Left cardiac atrium (tissue), 4 donors: ENCODE measurements around the gene OR2T29. TPM values are rescaled to one million over a fixed set of nuclear protein-coding genes. Genes with fewer than 3 reads are reported as not detected.
"Not testable (repeated sequence)": the region's sequence is repeated elsewhere in the genome, so short reads cannot be mapped to it uniquely, and the experiment has no call there.

Experiments
- ATAC-seq, 2 donors: fragments of 200-7000 bp; cut with Tn5 transposase; one replicate each; pipeline ENCODE4 v1.9.1; 2020; ENCODE audit warnings: mild to moderate bottlenecking in 2 of 2, moderate library complexity in 2 of 2
- DNase-seq: peaks from one replicate; pipeline ENCODE4 v3.0.0-alpha.2; 2020
- intact Hi-C, 2 donors: fragments of 100-400 bp; cut with DNase I; formaldehyde crosslinking; loops; one replicate each; pipeline versions ENCODE4 v1.14.1 to v1.15.1; 2022 to 2023
- total RNA-seq, 2 donors: library from RNA; stranded (reverse); fragmentation: NEBNext Ultra II Directional; extraction: Animal tissue kit (Norgen Biotek cat#: 25700); gene quantifications; one replicate each; pipeline ENCODE4 v1.2.1, GENCODE V29; 2021
- donor health status: DM: no; HTN: yes; CAD: no.
- donor health status: DM: no; HTN: yes; CAD: no; lungs with severe emphysema.
- donor health status: DM: yes; HTN: yes; CAD: no.
- donor health status: Dilated cardiomyopathy.

OR2T29 gene
- total RNA-seq, 2 donors from 2014 or later: not detected

- DNase-seq, ATAC-seq, intact Hi-C loops: not testable (repeated sequence)
Measured at GRCh38 chr1:248547383-248547782, 15.2 kb downstream of the OR2T29 start.

DNA sequence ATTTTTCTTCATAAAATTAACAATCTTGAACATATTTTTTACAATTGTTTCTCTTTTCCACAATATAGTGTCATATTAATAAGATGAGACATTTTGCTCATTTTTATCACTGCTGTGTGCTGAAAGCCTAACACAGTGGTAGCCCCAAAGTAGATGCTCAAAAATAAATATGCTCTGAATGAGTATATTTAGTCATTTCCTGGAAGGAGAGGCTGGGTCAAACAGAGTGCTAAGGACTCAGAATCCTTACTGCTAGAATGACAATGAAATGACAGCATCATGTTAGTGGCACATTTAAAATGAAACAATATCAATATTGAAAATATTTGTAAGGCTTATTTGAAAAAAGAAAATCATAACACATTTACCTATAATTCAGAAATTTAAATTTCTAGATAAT, 25.1 kb downstream of the OR2T29 start:
- DNase-seq, intact Hi-C loops, ATAC-seq: not testable (repeated sequence)

DNA sequence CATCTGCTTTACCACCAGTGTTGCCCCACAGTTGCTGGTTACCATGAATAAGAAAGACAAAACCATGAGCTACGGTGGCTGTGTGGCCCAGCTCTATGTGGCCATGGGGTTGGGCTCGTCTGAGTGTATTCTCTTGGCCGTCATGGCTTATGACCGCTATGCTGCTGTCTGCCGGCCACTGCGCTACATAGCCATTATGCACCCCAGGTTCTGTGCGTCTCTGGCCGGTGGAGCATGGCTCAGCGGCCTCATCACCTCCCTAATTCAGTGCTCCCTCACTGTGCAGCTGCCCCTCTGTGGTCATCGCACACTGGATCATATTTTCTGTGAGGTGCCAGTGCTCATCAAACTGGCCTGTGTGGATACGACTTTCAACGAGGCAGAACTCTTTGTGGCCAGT, 40.7 kb downstream of the OR2T29 start:
- DNase-seq: peak; percentile 8
- ATAC-seq: no peak
- intact Hi-C loops: no loop called here

DNA sequence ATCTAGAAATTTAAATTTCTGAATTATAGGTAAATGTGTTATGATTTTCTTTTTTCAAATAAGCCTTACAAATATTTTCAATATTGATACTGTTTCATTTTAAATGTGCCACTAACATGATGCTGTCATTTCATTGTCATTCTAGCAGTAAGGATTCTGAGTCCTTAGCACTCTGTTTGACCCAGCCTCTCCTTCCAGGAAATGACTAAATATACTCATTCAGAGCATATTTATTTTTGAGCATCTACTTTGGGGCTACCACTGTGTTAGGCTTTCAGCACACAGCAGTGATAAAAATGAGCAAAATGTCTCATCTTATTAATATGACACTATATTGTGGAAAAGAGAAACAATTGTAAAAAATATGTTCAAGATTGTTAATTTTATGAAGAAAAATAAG, 52.4 kb downstream of the OR2T29 start:
- DNase-seq, intact Hi-C loops, ATAC-seq: not testable (repeated sequence)

GRCh38 chr1:248507773-248508172, 54.8 kb downstream of the OR2T29 start, which contains the start of gene OR2G6:
TSS of gene OR2G6 (plus strand) at chr1:248508073. CDS start at chr1:248521647, 13,574 bp downstream.
- intact Hi-C loops, ATAC-seq, DNase-seq: not testable (repeated sequence)

Other genes with a start within 250 kb of the OR2T29 start
- gene OR2M7, start 238.2 kb downstream of the OR2T29 start, total RNA-seq: not detected
- not detected for gene OR14C36, start 214.0 kb downstream of the OR2T29 start, total RNA-seq
- not detected for gene OR2T4, start 201.1 kb downstream of the OR2T29 start, total RNA-seq
- gene OR2T6, start 187.0 kb downstream of the OR2T29 start, total RNA-seq: not detected
- gene OR2T1, start 159.7 kb downstream of the OR2T29 start, total RNA-seq: not detected
- not detected for gene OR2T2, start 117.1 kb downstream of the OR2T29 start, total RNA-seq
- not detected for gene OR2T3, start 89.4 kb downstream of the OR2T29 start, total RNA-seq
- gene OR2T5, start 74.2 kb downstream of the OR2T29 start, total RNA-seq: not detected
- gene OR2G6, start 54.7 kb downstream of the OR2T29 start, total RNA-seq: under 1 TPM in 1 of 2 donors, not detected in 1; 0.03 TPM
- gene OR2T34, start 12.0 kb upstream of the OR2T29 start, total RNA-seq: not detected
- gene OR2T10, start 34.9 kb upstream of the OR2T29 start, total RNA-seq: not detected
- not detected for gene OR2T11, start 72.3 kb upstream of the OR2T29 start, total RNA-seq
- not detected for gene OR2T35, start 82.5 kb upstream of the OR2T29 start, total RNA-seq
- not detected for gene OR2T27, start 92.8 kb upstream of the OR2T29 start, total RNA-seq
- not detected for gene OR14I1, start 140.0 kb upstream of the OR2T29 start, total RNA-seq
- not detected for gene LYPD8, start 193.0 kb upstream of the OR2T29 start, total RNA-seq